NCI-H460 (cell line): Measurements from ENCODE around the gene SPATA20. TPM values are rescaled to one million over a fixed set of nuclear protein-coding genes. Genes with fewer than 3 reads are reported as not detected.

Experiments
- DNase-seq: peaks from one replicate; pipeline ENCODE4 v3.0.0-alpha.2; 2016; ENCODE audit warnings: low read depth; ENCODE audit errors: extremely low read depth
- total RNA-seq: library from RNA; depleted of rRNA; stranded (reverse); fragments of >200 nt; shearing (Covaris generic); gene quantifications from 2 replicates; pipeline ENCODE4 v1.2.3, GENCODE V29; 2014

SPATA20 gene
- total RNA-seq, 1 experiment from 2014 or later = 73.6 TPM

- DNase-seq = no peak
Measured at GRCh38 chr17:50557630-50558029, 10.7 kb downstream of the SPATA20 start.

GRCh38 chr17:50558091-50558490 is 11.1 kb downstream of the SPATA20 start:
- DNase-seq = no peak

- DNase-seq = no peak
Measured at GRCh38 chr17:50558581-50558940, 11.6 kb downstream of the SPATA20 start.

- DNase-seq = no peak
Measured at GRCh38 chr17:50558941-50559614, 12.1 kb downstream of the SPATA20 start.

GRCh38 chr17:50559674-50560184 is 12.8 kb downstream of the SPATA20 start:
- DNase-seq = peak; percentile 35

GRCh38 chr17:50560185-50560824 is 13.3 kb downstream of the SPATA20 start, which contains the start of gene CACNA1G:
CACNA1G (plus strand) TSS chr17:50560715; CDS start chr17:50561460, 745 bp downstream.
- DNase-seq = peak; percentile 84

- DNase-seq = no peak
Measured at GRCh38 chr17:50560931-50561745, 14.2 kb downstream of the SPATA20 start.

- no peak for DNase-seq
Measured at GRCh38 chr17:50561746-50562141, 14.8 kb downstream of the SPATA20 start.

- DNase-seq = no peak
Measured at GRCh38 chr17:50562242-50563091, 15.5 kb downstream of the SPATA20 start.

GRCh38 chr17:50563092-50563511 is 16.1 kb downstream of the SPATA20 start:
- DNase-seq = no peak

GRCh38 chr17:50564916-50565315 is 17.9 kb downstream of the SPATA20 start:
- DNase-seq = no peak

GRCh38 chr17:50565402-50566350 is 18.7 kb downstream of the SPATA20 start:
- DNase-seq = no peak

GRCh38 chr17:50566886-50567285 is 19.9 kb downstream of the SPATA20 start:
- DNase-seq = no peak

- no peak for DNase-seq
Measured at GRCh38 chr17:50568659-50569058, 21.7 kb downstream of the SPATA20 start.

GRCh38 chr17:50569592-50569991 is 22.6 kb downstream of the SPATA20 start:
- no peak for DNase-seq

- DNase-seq = no peak
Measured at GRCh38 chr17:50570032-50570431, 23.1 kb downstream of the SPATA20 start.

- DNase-seq = no peak
Measured at GRCh38 chr17:50570528-50570927, 23.6 kb downstream of the SPATA20 start.

GRCh38 chr17:50571681-50572080 is 24.7 kb downstream of the SPATA20 start:
- DNase-seq = no peak

GRCh38 chr17:50572541-50572940 is 25.6 kb downstream of the SPATA20 start:
- no peak for DNase-seq
